ENCODE data around the gene TSPEAR.
"Not testable (repeated sequence)": the region's sequence is repeated elsewhere in the genome, so short reads cannot be mapped to it uniquely, and the experiment has no call there.

Gene TSPEAR

GRCh38 chr21:44568667-44569556 is 142.5 kb downstream of the TSPEAR start:
- DNase-seq (ENCODE audit: low read depth), result no peak

- no peak for DNase-seq (ENCODE audit: low read depth)
These were observed 143.1 kb downstream of the TSPEAR start for GRCh38 chr21:44568261-44568660.

GRCh38 chr21:44567481-44568171 is 143.7 kb downstream of the TSPEAR start:
- no peak for DNase-seq (ENCODE audit: low read depth)

- no peak for DNase-seq (ENCODE audit: low read depth)
These were observed 145.0 kb downstream of the TSPEAR start for GRCh38 chr21:44566403-44566802.

- no peak for DNase-seq (ENCODE audit: low read depth)
These were observed 146.3 kb downstream of the TSPEAR start for GRCh38 chr21:44564886-44565598.

GRCh38 chr21:44564099-44564498 is 147.3 kb downstream of the TSPEAR start:
- DNase-seq (ENCODE audit: low read depth), result no peak

GRCh38 chr21:44558695-44559094 is 152.7 kb downstream of the TSPEAR start, which contains the start of gene KRTAP10-3:
TSS of gene KRTAP10-3 (minus strand) at chr21:44558795. CDS start at chr21:44558715, 80 bp downstream.
- DNase-seq (ENCODE audit: low read depth), result no peak

GRCh38 chr21:44558329-44558675 is 153.1 kb downstream of the TSPEAR start:
- not testable (repeated sequence) for DNase-seq (ENCODE audit: low read depth)

GRCh38 chr21:44557491-44558328 is 153.7 kb downstream of the TSPEAR start:
- DNase-seq (ENCODE audit: low read depth), result no peak

- DNase-seq (ENCODE audit: low read depth), result no peak
These were observed 154.5 kb downstream of the TSPEAR start for GRCh38 chr21:44556879-44557278.

GRCh38 chr21:44555200-44555875 is 156.0 kb downstream of the TSPEAR start:
- no peak for DNase-seq (ENCODE audit: low read depth)

GRCh38 chr21:44552681-44553080 is 158.7 kb downstream of the TSPEAR start:
- no peak for DNase-seq (ENCODE audit: low read depth)

GRCh38 chr21:44552136-44552535 is 159.2 kb downstream of the TSPEAR start:
- no peak for DNase-seq (ENCODE audit: low read depth)

GRCh38 chr21:44551340-44551961 is 159.9 kb downstream of the TSPEAR start, which contains the start of gene KRTAP10-2:
TSS of gene KRTAP10-2 (minus strand) at chr21:44551505. CDS start at chr21:44551458, 47 bp downstream.
- no peak for DNase-seq (ENCODE audit: low read depth)

GRCh38 chr21:44550807-44551206 is 160.6 kb downstream of the TSPEAR start:
- no peak for DNase-seq (ENCODE audit: low read depth)

- DNase-seq (ENCODE audit: low read depth), result not testable (repeated sequence)
These were observed 161.1 kb downstream of the TSPEAR start for GRCh38 chr21:44550285-44550684.

GRCh38 chr21:44549525-44550211 is 161.7 kb downstream of the TSPEAR start:
- DNase-seq (ENCODE audit: low read depth), result no peak

- no peak for DNase-seq (ENCODE audit: low read depth)
These were observed 162.4 kb downstream of the TSPEAR start for GRCh38 chr21:44548922-44549321.

GRCh38 chr21:44548381-44548780 is 163.0 kb downstream of the TSPEAR start:
- DNase-seq (ENCODE audit: low read depth), result no peak

Measured in amniotic epithelial cell (primary cell).